GM21381 (cell line): Measurements from ENCODE around the gene NOC4L.

Experiments used
- ATAC-seq: cut with Tn5 transposase; IDR thresholded peaks from one replicate; pipeline ENCODE4 v1.9.1; 2021; ENCODE audit warnings: mild to moderate bottlenecking, moderate library complexity; ENCODE audit not compliant: unreplicated experiment

NOC4L gene

GRCh38 chr12:132155771-132156572 lies 11.7 kb downstream of the NOC4L start:
- no peak for ATAC-seq

GRCh38 chr12:132156573-132157325 lies 12.5 kb downstream of the NOC4L start:
- ATAC-seq = no peak

DNA sequence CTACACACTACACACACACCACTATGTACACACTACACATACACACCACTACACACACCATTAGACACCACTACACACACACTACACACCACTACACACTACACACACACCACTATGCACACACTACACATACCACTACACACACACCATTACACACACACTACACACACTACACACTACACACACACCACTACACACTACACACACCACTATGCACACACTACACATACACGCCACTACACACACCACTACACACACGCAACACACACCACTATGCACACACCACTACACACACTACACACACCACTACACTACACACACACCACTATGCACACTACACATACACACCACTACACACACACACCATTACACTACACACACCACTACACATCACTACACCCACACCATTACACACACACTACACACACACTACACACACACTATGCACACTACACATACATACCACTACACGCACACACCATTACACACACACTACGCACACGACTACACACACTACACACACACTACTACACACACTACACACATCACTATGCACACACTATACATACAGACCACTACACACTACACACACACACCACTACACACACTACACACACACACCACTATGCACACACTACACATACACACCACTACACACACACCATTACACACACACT lies 13.6 kb downstream of the NOC4L start:
- no peak for ATAC-seq

- no peak for ATAC-seq
Observed at GRCh38 chr12:132158677-132159554, 14.7 kb downstream of the NOC4L start.

DNA sequence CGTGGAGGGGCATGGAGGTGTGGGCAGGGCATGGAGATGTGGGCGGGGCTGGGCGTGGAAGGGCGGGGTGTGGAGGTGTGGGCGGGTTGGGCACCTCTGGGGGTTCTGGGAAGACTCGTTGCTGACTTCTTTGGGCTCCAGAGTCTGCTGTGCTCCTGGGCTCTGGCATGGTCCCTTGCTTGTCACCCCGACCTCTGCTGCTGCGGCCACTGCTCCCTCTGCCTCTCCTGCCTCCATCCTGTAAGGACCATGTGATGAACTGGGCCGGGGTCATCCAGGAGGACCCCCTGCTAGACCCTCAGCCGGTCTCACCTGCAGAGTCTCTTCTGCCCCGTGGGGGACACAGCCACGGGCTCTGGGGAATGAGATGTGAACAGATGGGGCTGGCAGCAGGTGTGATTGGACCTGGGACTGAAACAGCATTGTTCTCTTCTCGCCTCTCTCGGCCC lies 15.3 kb downstream of the NOC4L start:
- no peak for ATAC-seq

- no peak for ATAC-seq
Observed at GRCh38 chr12:132160016-132160415, 15.8 kb downstream of the NOC4L start.

DNA sequence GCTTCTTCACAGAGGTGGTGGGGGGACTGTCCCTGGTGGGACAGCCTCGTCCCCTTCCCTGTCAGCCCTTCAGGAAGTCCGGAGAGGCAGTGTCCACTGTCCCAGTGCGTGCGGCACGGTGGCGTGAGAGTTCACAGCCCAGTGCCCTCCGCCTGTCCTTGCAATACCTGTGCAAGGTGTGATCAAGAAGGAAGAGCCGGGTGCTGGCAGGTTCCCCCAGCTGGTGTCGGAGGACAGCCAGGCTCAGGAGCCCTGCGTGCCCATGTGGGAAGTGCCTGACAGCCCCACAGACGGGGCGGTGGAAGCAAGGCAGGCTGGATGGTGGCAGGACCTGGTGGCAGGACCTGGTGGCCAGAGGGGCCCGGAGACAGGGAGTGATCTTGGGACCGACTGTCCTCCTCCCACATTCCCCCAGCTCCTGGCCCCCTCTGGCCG lies 16.4 kb downstream of the NOC4L start:
- no peak for ATAC-seq

GRCh38 chr12:132161036-132161781 lies 17.0 kb downstream of the NOC4L start:
- ATAC-seq = no peak

GRCh38 chr12:132161796-132162507 lies 17.7 kb downstream of the NOC4L start:
- no peak for ATAC-seq

- no peak for ATAC-seq
Observed at GRCh38 chr12:132162508-132163031, 18.3 kb downstream of the NOC4L start.

DNA sequence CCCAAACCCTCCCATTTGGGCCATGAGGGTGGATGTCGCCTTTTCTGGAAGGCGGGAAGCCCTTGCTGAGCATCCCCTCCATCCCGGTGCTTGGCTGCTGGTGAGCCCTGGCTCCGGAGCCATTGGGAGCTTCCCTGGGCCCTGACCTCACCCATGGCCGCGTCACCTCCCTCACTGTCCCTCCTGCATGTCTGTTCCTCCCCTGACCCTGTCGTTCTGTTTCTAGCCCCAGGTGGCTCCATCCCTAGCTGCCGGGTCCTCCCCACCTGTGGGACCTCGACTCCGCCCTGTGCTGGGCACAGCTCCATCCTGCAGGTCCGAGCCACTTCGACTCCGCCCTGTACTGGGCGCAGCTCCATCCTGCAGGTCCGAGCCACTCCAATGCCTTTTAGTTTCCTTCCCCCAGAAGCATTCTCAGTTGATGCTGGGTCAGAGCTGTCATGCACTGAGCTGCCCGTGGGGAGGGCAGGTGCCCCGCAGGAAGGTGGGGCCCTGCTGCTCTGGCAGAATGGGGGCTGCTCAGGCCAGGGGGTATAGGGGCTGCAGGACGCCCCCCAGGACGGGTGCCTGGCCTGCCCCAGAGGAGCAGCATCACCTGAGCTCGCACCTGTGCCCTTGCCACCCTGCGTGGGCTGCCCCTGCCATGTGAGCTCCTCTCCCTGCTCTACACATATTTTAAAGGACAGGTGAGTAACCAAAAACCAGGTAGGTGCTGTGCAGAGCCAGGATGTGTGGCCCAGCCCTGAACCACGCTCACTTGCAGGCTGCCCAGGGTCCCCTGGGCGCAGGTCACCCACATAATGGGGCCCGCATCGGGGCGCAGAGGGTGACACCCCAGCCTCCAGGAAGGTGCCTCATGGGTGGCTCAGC lies 19.0 kb downstream of the NOC4L start:
- no peak for ATAC-seq

GRCh38 chr12:132163911-132164288 lies 19.6 kb downstream of the NOC4L start:
- ATAC-seq = no peak

- ATAC-seq = no peak
Observed at GRCh38 chr12:132164426-132164825, 20.2 kb downstream of the NOC4L start.

- no peak for ATAC-seq
Observed at GRCh38 chr12:132165584-132165983, 21.3 kb downstream of the NOC4L start.

DNA sequence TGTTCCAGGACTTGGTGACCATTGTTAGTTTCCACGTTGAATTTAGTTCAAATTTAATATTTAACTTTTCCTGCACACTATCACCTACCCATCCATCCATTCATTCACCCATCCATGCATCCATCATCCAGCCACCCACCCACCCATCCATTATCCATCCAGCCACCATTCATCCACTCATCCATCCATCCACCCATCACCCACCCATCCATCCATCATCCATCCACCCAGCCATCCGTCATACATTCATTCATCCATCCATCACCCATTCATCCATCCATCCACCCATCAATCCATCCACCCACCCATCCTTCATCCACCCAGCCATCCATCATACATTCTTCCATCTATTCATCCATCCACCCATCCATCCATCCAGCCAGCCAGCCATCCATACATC lies 21.8 kb downstream of the NOC4L start:
- ATAC-seq = no peak

- no peak for ATAC-seq
Observed at GRCh38 chr12:132166801-132167591, 22.7 kb downstream of the NOC4L start.

DNA sequence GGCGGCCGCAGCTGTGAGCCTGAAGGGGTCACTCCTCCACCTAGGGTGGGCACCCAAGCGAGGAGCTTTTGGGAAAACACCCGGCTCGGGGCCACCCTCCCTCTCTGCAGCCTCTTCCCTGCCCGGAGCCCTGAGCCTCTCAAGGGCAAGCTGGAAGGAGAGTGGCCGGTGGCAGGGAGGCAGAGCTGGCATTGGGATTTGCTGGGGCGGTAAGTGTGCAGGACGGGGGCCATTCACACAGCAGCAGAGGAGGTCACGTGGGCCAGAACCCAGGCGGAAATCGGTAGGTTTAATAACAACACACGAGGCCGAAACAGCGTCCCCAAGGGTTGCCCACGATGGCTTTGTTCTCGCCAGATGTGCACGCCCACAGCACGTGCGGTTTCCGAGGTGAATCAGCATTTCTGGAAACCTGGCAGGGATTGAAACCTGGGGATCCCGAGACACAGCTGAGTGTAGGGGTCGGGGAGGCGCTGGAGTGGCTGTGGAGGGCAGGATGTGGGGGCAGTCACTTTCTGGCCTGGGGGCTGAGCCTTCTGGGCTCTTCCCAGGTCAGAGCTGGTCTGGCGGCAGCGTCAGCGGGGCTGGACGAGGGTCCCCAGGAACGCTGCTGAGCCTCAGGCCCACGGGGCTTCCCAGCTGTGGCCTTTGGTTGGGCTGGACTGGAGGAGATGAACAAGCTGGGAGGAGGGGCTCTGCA lies 23.5 kb downstream of the NOC4L start:
- no peak for ATAC-seq
